GM18517 (cell line): Measurements from ENCODE around the gene BCAS1.
A peak's percentile ranks its signal among the peaks of the same experiment; 100 is the strongest.

Experiments
- ATAC-seq: cut with Tn5 transposase; IDR thresholded peaks from one replicate; pipeline ENCODE4 v1.9.1; 2021; ENCODE audit warnings: mild to moderate bottlenecking, moderate library complexity; ENCODE audit not compliant: unreplicated experiment

BCAS1 gene

DNA sequence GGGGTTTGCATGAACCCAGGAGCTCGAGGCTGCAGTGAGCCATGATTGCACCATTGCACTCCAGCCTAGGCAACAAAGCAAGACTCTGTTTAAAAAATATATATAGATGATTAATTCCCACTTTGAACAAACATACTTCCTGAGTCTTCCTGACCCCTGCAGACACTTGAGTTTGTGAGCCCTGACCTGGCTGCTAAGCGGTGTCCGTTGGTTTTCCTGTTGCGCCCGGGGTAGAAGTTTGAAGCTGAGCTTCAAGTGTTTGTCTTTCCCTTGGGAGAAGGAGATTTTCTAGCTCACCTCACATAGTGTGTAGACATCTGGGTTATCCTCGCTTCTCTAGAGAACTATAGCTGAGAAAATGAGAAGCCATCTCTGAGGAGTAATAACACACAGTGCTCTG, 11.7 kb upstream of the BCAS1 start:
- no peak for ATAC-seq

DNA sequence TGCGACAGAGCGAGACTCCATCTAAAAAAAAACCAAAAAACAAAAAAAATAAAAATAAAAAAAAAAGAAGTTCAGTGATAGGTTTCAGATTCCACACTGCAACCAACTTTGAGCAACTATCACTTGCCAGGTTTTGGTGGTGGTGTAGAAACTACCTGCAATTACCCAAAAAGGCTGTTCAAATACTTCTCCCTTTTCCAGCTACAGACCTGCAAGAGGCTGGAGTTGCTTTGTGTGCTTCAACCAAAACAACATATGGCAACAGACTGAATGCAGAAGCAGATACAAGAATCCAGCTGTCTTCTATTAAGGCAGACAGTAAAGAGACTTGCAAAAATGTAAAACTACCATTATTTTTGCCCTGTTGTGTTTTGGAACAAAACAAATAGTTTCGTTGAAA, 9.3 kb upstream of the BCAS1 start:
- ATAC-seq: no peak

DNA sequence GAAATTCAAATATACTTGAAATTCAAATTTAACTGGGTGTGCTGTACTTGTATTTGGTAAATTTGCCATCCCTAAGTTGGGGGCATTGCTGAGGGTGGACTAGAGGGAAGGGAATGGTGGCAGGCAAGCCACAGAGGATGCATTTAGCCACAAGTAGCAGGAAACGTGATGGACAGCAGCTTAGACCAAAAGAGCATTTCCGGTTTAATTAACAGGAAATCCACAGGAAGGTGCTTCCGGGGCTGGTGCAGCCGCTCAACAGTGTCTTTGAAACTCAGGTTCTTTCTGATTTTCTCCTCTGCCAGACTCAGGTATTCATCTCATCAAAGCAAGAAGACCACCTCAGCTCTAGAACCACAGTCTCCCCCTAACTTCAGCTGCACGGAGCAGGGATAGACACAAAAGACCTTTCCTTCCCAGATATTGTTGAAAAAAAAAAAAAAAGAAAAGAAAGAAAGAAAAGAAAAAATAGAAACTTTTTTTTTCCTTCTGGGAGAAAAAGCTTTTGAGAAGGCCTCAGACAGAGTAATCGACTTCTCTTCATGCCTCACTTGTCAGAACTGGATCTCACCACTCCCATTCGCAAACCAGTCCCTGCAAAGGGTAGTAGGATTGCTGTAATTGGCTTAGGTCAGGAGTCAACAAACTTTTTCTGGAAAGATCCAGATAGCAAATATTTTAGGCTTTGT, 8.0 kb upstream of the BCAS1 start:
- no peak for ATAC-seq

DNA sequence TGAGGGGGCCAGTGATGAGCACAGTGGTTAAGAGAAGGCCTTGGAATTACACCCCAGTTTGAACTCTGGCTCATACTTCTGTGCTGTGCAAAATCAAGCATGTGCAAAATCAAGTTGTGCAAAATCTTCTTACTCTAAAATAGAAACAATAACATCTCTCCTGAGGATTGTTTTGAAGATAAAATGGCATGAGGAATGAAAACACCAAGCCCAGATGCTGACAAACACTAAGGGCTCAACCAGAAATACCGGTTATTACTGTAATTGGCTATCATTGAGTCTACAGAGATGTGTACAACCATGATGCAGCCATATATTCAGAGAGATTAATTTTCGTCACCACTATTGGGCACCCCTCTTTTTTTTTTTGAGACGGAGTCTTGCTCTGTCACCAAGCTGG, 5.9 kb upstream of the BCAS1 start:
- no peak for ATAC-seq

DNA sequence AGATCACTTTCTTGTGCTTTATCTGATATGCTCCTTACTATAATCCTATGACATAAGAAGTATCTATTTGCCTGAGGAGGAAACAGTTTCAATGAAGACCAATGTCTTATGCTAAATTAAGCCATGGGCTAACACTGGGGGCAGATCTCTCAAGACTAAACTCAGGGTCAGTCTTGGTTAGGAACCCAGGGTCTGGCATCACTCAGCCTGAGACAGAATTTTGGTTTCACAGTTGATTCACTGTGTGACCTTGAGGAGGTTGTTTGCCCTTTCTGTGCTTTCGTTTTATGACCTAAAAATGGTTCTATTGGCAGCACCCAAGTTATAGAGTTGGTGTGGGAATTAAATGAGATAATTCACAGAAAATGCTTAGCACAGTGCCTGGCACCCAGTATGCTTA, 4.9 kb upstream of the BCAS1 start:
- no peak for ATAC-seq

DNA sequence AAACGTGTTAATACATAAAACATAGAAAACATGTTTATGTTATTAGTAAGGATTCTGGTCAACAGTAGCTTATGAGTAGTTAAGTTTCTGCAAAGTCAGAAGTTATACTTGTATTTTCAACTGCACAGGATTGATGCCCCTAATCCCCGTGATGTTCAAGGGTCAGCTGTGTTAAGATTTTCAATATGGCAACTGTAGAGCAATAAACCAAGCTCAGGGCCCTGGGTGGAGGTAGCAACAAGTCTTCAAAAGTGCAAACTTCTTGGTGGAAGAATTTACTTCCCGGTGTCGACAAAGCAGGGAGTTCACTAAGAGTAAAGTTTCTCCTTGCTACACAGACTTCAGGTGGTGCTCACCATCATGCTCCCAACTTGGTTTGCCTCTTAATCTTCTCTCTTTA, 4.1 kb upstream of the BCAS1 start:
- ATAC-seq: no peak

DNA sequence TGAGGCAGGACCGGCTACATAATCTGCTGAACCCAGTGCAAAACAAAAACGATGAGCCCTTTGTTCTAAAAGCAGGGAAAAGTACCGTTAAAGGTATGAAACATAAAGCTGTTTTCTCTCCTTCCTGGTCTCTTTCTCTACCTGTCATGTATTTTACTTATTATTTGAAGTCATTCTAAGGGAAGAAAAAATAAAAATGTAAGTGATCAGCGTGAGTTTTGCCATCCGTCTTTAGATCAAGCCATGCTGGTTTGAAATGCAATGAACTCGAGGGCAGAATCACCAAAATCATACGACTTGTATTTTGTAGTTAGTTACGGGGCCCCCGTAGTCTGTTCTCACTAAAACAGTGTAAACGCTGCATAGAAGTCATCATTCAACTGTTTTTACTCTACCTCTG, 2.9 kb upstream of the BCAS1 start:
- ATAC-seq: no peak

DNA sequence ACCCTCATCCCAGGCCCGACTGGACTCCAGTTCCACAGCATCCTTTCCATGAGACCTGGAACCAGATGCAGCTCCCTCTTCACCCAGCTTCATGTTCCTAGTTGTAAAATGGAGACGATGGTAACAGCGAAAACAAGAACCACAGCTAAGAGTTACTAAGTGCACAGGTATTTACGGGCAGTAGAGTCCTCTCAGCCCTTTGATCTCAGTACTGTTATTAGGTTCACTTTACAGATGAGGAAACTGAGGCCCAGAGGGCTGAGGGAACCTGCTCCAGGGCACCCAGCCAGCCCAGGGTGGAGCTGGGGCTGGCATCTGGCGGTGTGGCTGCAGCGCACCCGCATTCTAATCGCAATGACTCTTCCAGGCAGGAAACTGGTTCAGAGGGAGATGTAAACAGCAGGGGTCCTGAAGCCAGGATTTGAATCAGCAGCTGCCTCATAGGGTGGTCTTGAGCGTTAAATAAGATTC, 858 bp downstream of the BCAS1 start:
- ATAC-seq: no peak

DNA sequence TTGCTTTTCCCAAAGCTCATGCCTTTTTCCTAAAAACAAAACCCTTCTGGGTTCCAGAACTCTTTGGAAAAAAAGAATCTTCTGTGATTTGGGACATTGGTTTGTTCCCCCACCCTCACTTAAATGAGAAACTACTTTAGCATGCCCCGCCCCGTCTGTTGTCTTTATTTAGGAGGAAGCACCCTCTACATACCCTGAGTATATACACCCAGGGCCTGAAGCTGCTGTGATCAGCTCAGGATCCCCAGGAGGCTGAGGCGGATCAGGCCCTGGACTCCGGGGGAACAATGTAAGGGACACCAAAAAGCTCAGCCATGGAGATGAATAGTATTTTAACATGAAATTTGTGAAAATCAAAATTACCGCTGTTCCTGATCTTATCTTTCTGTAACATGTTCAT, 1.4 kb downstream of the BCAS1 start:
- ATAC-seq: no peak

DNA sequence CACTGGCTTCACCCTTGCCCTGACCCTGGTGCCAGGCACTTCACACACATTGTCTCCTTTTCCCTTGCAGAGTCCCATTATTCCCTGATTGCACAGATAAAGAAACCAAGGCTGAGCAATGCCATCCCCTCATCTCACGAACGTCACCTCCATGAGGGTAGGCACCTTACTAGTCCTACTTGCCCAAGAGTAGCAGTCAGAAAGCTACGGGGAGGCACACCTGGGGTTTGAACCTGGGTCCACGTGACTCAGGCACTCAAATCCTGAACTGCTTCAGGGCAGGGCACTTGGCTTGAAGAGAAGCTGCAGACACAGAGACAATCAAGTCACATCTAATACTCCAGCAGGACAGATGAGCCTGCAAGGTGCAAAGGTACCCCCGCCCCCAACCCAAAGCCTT, 1.9 kb downstream of the BCAS1 start:
- no peak for ATAC-seq

DNA sequence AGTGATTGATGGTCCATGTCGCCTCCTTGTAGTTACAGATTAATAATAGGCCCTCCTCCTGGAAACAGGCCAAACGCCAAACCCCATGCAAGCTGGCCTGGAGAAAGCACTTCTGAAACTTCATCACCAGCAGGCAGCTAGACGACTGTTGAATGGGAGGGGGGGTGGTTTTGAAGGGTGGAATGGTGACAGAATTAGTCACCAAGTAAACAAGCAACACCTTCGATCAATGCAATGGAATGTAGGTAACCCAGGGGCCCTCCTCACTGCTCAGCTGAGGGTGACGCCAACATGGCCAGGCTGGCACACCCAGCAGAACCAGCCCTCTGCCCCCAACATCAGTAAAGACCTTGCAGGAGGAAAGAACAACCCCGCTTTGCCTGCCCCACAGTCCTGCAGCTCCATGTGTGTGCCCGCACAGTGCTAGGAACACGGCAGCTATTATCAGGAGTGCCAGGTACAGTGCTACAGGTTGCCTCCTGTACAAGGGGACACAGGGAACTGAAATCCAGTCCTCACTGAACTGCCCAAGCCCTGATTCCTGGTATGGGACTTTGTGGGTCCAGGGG, 2.7 kb downstream of the BCAS1 start:
- ATAC-seq: peak; percentile 62

DNA sequence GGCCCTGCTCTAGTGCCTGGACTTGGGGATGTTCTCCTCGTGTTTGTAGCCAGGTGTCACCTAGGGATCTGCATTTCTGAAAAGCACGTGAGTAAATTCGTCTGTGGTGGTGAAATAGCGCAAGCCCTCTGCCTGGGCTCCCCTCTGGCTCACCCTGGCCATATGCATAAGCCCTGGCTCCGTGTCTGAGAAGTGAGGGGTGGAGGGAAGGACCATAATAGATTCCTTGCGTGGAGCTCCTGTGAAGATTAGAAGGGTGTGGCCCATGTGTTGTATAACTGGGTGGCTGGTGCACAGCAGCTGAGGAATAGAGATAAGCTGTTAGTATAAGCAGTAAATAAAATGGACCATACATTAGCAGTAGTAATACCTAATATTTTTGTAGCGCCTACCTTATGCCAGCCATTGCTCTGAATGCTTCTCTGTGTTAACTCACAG, 4.8 kb downstream of the BCAS1 start:
- ATAC-seq: no peak

DNA sequence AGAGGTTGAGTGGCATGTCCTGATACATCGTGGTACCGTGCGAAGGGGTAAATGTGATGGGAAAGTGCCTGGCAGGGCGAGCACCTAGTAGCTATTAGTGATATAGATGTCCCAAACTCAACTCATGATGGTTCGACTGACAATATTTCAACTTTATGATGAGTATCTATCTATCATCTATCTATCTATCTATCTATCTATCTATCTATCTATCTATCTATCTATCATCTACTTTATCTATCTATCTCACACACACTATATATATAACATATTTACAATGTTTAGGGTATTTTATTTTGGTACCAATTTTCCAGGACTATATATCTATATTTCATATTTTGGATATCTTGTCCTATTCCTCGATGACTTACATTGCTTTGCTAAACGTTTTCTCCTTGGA, 5.5 kb downstream of the BCAS1 start:
- ATAC-seq: no peak

DNA sequence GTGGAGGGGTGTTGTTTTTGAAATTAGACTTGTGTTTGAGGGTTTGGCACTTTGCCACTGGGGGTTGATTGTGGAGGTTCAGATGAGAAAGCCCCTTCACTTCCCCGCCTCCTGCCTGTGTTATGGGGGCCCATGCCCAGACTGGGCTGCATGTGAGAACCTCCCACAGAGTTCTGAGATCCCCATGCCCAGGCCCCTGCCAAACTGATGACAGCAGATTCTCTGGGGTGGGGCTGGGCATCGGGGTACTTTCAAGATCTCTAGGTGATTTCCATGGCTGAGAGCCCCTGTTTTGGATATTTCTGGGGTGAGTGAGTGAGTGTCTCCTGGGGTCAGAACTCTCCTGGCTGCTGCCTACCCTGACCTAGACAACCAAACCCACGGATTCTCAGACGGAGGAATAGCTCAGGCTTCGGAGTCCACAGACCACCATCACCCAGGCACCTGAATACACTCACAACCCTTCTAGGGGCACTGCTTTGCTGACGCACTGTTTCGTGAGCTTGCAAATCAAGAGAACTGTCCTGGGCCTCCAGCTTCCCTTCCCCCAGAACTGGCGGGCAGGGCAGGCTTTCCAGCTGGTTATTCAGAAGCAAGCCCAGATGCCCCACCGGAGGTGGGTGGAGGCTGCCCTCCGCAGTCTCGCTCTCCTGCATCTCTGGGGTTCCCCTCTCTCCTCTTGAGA, 6.3 kb downstream of the BCAS1 start:
- ATAC-seq: no peak

DNA sequence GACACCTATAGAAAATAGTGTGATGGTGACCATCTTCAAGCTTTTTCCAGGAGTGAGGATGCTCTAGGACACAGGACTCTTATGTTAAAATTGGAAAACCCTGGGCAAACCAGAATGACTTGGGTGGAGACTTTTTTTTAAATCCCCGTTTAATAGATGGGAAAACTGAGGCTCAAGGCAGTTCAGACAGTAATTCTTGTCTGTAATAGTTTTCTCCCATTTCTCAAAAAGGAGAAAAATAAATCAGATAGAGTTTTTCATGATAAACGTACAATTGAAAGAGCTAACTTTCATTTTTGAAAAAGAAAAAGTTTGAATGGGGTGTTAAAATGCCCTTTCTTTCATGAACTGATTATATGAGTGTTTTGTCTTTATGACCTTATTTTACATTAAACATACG, 6.8 kb downstream of the BCAS1 start:
- ATAC-seq: no peak

DNA sequence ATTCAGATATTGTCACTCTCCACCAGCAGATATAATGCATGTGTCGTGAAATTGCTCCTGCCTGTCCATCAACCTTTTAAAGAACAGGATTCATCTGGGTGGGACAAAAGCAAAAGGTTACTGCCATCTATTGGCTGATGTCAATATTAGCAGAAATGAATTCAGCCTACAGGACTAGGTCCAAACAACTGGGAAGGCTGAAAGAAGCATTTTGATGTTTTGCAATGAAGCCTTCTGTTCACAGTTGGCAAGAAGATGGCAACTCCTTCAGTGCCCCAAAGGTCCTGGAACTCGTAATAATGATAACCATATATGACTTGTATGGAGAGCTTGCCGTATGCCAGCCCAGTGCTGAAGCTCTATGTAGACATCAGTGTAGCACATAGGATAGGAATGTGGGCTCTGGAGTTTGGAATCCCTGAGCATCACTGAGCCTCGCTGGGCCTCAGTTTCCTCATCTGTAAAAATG, 7.5 kb downstream of the BCAS1 start:
- ATAC-seq: peak; percentile 57

DNA sequence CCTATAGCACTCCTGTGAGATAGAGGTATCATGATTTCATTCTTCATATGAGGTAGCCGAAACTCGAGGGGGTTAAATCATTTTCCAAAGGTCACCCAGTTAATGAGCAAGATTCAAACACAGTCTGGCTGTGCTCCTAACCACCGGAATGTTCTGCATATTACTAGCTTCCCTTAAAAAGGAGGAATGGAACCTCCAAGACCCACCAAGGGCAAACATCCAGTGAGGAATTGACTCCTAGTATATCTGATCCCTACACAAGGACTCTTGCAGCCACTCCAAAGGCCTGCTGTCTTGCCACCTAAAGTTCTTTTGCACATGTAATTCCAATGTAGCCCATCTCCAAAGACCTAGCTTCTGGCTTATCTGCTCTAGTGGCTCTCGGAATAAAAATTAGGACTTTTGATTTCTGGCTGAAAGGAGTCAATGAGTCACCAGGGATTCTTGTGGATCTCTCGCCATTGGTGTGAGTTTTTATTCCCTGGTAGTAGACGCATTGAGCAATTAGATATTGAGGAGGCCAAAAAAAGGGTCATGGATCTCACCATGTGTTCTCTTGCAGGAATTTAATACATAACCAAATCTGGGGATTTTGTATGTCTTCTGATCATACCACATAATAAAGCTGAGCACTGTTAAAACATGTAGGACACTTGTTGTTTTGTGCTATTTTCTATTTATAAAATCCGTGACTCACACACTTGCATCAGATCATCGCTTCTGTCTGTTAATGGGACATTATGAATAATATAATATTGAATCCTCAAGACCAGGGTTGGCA, 9.1 kb downstream of the BCAS1 start:
- no peak for ATAC-seq

DNA sequence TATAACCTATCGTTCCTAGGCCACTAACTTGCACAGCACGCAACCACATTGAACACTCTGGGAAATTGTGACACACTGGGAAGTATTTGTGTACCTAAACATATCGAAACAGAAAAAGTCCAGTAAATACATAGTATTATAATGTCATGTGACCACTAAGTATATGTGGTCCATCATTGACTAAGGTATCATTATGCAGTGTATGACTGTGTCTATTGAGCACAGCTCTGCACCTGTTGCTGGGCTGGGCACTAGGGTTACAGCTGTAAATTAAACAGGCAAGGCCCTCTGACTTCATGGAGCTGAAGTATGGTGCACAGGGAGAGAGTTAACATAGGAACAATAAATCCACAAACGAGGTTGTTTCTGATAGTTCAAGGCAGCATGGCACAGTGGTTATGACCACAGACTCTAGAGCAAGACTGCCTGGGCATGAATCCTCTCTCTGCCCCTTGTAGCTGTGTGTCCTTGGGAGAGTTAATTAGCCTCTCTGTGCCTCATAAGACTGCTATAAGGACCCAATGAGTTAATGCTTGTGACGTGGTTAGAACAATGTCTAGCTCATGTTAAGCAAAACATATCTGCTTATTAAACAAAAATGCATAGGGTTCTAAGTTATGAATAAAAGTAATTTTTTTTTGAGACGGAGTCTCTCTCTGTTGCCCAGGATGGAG, 10.6 kb downstream of the BCAS1 start:
- no peak for ATAC-seq

DNA sequence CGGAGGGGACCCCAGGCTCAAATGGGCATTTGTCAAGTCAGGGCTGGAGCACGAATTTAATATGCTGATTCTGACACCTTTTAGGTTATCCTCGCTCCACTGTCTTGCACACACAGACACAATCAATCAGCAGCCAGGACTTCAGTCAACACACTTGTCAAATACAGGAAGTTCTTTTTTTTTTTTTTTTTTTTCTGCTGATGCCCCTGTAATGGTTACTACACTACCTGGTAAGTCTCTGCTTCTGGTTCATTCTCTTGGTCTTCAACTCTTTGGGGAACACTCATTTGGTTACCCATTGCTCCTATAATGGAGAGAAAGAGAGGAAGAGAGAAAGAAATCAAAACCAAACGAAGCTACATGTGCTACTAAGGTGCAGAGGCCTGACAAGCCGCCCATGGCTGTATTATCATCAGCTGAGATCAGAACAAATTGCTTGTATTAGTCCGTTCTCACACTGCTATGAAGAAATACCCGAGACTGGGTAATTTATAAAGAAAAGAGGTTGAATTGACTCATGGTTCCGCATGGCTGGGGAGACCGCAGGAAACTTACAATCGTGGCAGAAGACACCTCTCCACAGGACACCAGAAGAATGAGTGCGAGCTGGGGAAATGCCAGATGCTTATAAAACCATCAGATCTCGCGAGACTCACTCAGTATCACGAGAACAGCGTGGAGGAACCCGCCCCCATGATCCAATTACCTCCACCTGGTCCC, 11.8 kb downstream of the BCAS1 start:
- ATAC-seq: no peak
